BJ (cell line): ENCODE measurements around the gene SOX10. TPM values are rescaled to one million over a fixed set of nuclear protein-coding genes. Genes with fewer than 3 reads are reported as not detected.

ENCODE experiments used
- CTCF ChIA-PET: fragments of 350-600 bp; formaldehyde crosslinking; extraction: SDS; loops from one replicate; lab custom pipeline; 2021; ENCODE audit warnings: antibody characterized with exemption, inconsistent platforms; lab: Yijun Ruan, JAX
- POLR2A ChIA-PET: fragments of 300-600 bp; sonication (Branson Sonifier 250); formaldehyde crosslinking; extraction: SDS; loops from one replicate; lab custom pipeline; 2021; ENCODE audit warnings: antibody characterized with exemption; lab: Charles Lee
- DNase-seq: peaks from one replicate; pipeline ENCODE4 v3.0.0-alpha.2; 2011; ENCODE audit warnings: low read depth
- H3K27me3 ChIP-seq: 2 replicates; pipeline ENCODE4 v1.6.0; 2011; ENCODE audit warnings: low read length; ENCODE audit not compliant: control insufficient read depth, insufficient read depth
- H3K36me3 ChIP-seq: 2 replicates; pipeline ENCODE4 v1.5.1; 2011; ENCODE audit warnings: low read length; ENCODE audit not compliant: control insufficient read depth, insufficient read depth
- H3K4me3 ChIP-seq: 2 replicates; pipeline ENCODE4 v1.5.1; 2011; ENCODE audit warnings: low read depth, mild to moderate bottlenecking, control low read depth, low read length
- polyA plus RNA-seq: library from polyadenylated mRNA; depleted of rRNA; stranded (reverse); fragments of >200 nt; gene quantifications from 2 replicates; pipeline ENCODE4 v1.2.3, GENCODE V29; 2011
- TF ChIP-seq, protein P1 (sequence below): IDR thresholded peaks from 2 replicates; pipeline ENCODE4 v1.5.1; 2011; ENCODE audit warnings: low read depth, mild to moderate bottlenecking, control low read depth, inconsistent platforms, low read length, moderate library complexity; ENCODE audit not compliant: insufficient read depth

The SOX10 gene
- polyA plus RNA-seq, 1 experiment = not detected

- Histone ChIP-seq H3K27me3 (no peaks in the 10 kb centered on the region), H3K36me3 (peaks cover 38% of the 10 kb centered on the region), H3K4me3 (no peak overlapping the region)
- TF ChIP-seq, protein P1, sequence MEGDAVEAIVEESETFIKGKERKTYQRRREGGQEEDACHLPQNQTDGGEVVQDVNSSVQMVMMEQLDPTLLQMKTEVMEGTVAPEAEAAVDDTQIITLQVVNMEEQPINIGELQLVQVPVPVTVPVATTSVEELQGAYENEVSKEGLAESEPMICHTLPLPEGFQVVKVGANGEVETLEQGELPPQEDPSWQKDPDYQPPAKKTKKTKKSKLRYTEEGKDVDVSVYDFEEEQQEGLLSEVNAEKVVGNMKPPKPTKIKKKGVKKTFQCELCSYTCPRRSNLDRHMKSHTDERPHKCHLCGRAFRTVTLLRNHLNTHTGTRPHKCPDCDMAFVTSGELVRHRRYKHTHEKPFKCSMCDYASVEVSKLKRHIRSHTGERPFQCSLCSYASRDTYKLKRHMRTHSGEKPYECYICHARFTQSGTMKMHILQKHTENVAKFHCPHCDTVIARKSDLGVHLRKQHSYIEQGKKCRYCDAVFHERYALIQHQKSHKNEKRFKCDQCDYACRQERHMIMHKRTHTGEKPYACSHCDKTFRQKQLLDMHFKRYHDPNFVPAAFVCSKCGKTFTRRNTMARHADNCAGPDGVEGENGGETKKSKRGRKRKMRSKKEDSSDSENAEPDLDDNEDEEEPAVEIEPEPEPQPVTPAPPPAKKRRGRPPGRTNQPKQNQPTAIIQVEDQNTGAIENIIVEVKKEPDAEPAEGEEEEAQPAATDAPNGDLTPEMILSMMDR = no peak
- CTCF ChIA-PET = interaction anchor here (1.0 to 5.8 kb wide), 12 partner anchors 11 to 110 kb away, joined by 3 to 62 read pairs (median 6); partner anchors contain the start of genes C22orf23, GALR3, MICALL1 and POLR2F
- no peak for DNase-seq
- POLR2A ChIA-PET = no interaction called here
These were observed 51.4 kb downstream of the SOX10 start for GRCh38 chr22:37932821-37933578.

DNA sequence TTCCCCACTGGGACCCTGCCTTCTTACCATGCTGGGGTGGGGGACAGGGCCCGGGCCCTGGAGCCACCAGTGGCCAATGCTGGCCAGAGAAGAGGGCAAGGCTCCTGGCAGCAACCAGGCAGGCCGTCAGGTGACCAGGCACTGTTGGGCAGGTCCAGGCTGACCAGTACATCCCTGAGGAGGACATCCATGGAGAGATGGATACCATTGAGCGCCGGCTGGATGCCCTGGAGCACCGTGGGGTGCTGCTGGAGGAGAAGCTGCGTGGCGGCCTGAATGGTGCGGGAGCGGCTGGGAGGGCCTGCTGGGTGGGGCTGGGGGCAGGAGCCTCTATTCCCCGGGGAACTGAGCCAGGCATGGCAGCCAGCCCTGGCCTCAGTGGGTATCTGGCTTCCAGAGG is 52.0 kb downstream of the SOX10 start:
- Histone ChIP-seq H3K36me3 (peaks cover 36% of the 10 kb centered on the region), H3K27me3 (no peaks in the 10 kb centered on the region), H3K4me3 (no peak overlapping the region)
- DNase-seq = no peak
- ChIA-PET POLR2A (no interaction called here), CTCF (interaction anchor here (1.1 to 5.8 kb wide), 7 partner anchors 21 to 56 kb away, joined by 3 to 62 read pairs (median 7); partner anchors contain the start of genes C22orf23, MICALL1 and POLR2F)
- TF ChIP-seq, protein P1 = no peak

GRCh38 chr22:37931893-37932389 is 52.4 kb downstream of the SOX10 start:
- ChIA-PET POLR2A (interaction anchor here (0.7 kb wide), 1 partner anchor 1594 kb away, joined by 5 read pairs; no protein-coding TSS in a partner anchor), CTCF (interaction anchor here (1.1 to 5.8 kb wide), 6 partner anchors 22 to 114 kb away, joined by 3 to 62 read pairs (median 4); partner anchors contain the start of genes C22orf23, MICALL1 and POLR2F)
- Histone ChIP-seq H3K27me3 (no peaks in the 10 kb centered on the region), H3K4me3 (no peak overlapping the region), H3K36me3 (peaks cover 37% of the 10 kb centered on the region)
- no peak for DNase-seq
- TF ChIP-seq, protein P1 = no peak

DNA sequence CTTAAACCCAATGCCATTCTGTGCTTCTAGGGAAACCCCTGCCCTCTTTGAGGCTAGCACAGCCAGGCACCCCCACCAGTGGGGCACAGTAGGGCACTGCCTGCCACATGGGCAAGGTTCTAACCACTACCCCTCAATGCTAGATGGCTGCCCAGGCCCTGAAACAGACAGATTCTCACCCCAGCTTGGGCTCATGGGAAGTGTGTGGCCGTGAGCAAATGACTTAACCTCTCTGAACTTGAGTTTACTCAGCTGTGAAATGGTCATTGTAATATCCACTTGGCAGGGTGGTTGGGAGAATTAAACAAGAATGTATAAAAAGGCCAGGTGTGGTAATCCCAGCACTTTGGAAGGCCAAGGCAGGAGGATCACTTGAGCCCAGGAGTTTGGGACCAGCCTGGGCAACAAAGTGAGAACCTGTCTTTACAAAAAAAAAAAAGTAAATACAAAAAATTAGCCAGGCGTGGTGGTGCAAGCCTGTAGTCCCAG is 53.4 kb downstream of the SOX10 start:
- TF ChIP-seq, protein P1 = 0 out of 2 replicates have a peak, but pooled peaks have one; percentile 0
- DNase-seq = no peak
- POLR2A ChIA-PET = interaction anchor here (0.7 kb wide), 1 partner anchor 1595 kb away, joined by 5 read pairs; no protein-coding TSS in a partner anchor
- H3K4me3 ChIP-seq = no peak overlapping the region
- CTCF ChIA-PET = interaction anchor here (0.6 to 5.8 kb wide), 7 partner anchors 13 to 113 kb away, joined by 3 to 62 read pairs (median 4); partner anchors contain the start of gene MICALL1
- H3K36me3 ChIP-seq = peaks cover 42% of the 10 kb centered on the region
- no peaks in the 10 kb centered on the region for H3K27me3 ChIP-seq
